ENCODE data around the gene FBXW9.

DNA sequence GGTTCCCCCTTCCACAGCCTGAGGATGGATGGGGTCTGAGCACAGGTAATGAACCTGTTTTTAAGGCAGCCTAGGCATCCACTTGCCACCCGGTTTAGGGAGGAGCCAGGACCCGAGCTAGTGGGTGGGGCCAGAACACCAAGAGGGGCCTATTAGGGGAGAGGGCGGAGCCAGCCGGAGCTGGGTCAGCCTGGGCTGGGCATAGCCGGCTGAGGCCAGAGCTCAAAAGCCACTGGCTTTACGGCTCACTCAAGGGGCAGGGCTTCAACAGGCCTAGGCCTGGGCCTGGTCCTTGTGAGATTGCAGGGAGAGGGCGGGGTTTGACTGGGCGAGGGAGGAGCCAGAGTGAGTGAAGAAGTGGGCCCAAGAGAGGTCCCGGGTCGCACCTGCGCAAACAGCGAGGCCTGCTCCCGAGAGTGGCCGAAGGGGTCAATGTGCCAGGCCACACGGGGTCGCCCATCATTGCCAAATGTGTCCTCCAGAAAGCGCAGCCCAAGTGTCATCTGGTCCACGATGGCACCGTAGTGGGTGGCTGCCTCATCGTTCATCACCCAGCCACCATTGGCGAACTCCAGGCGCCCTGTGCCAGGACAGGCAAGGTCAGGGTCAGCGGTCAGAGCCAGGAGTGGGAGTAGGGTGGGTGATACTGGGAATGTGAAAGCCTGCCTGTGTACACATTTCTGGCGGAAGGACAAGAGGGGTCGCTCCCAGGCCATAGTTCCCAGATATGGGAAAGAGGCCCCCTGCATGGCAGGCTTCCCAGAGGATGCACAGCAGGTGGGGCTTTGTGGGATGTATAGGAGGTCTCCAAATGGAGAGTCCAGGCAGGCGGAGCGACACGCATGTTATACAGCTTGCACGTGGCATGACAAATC, 31.8 kb downstream of the FBXW9 start:
- TF ChIP-seq, protein P1, sequence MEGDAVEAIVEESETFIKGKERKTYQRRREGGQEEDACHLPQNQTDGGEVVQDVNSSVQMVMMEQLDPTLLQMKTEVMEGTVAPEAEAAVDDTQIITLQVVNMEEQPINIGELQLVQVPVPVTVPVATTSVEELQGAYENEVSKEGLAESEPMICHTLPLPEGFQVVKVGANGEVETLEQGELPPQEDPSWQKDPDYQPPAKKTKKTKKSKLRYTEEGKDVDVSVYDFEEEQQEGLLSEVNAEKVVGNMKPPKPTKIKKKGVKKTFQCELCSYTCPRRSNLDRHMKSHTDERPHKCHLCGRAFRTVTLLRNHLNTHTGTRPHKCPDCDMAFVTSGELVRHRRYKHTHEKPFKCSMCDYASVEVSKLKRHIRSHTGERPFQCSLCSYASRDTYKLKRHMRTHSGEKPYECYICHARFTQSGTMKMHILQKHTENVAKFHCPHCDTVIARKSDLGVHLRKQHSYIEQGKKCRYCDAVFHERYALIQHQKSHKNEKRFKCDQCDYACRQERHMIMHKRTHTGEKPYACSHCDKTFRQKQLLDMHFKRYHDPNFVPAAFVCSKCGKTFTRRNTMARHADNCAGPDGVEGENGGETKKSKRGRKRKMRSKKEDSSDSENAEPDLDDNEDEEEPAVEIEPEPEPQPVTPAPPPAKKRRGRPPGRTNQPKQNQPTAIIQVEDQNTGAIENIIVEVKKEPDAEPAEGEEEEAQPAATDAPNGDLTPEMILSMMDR (IDR thresholded peaks at IDR 0.05; ENCODE audit: insufficient read depth, low read length, poor library complexity, severe bottlenecking): no peak
- TF ChIP-seq EZH2phosphoT487 (conservative IDR thresholded peaks at IDR 0.05; ENCODE audit: low read length): no peak
